ENCODE results near the gene PRUNE2.

The PRUNE2 gene

DNA sequence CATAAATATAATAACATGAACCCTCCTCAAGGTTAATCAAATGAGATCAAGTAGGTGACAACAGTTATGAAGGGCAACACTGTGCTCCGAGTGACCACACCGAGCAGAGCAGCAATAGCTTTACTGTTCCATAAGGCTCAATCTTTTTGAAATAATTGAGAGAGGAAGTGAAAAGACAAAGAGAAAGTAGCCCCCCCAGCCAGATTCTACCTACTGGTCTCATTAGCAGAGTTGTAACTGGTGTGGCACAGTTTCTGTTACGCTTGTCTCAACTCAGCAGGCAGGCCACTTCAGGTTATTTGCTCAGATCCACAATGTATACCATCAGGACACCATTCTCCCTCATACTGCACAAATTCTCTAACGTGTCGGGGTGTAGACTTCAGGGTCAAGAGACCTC lies 14.0 kb downstream of the PRUNE2 start:
- TF ChIP-seq, protein P1, sequence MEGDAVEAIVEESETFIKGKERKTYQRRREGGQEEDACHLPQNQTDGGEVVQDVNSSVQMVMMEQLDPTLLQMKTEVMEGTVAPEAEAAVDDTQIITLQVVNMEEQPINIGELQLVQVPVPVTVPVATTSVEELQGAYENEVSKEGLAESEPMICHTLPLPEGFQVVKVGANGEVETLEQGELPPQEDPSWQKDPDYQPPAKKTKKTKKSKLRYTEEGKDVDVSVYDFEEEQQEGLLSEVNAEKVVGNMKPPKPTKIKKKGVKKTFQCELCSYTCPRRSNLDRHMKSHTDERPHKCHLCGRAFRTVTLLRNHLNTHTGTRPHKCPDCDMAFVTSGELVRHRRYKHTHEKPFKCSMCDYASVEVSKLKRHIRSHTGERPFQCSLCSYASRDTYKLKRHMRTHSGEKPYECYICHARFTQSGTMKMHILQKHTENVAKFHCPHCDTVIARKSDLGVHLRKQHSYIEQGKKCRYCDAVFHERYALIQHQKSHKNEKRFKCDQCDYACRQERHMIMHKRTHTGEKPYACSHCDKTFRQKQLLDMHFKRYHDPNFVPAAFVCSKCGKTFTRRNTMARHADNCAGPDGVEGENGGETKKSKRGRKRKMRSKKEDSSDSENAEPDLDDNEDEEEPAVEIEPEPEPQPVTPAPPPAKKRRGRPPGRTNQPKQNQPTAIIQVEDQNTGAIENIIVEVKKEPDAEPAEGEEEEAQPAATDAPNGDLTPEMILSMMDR (IDR thresholded peaks at IDR 0.05) = no peak

DNA sequence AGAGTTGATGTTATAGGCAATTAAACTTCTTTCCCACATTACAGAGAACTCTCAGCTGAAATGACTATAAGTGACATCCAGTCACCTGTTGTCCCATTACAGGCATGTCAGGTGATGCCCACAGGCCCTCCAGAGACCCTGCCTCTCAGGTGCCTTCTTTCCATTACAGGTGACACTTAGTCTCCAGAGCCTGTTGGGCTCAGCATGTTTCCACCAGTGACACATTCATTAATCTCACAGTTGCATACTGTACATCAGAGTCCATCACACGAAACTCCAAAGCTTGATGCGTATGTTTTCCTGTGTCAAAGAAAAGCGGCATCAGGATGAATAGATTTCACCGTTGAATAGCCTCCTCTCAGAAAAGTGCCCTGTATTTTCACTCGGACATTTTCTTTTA lies 14.6 kb downstream of the PRUNE2 start:
- TF ChIP-seq, protein P1 (IDR thresholded peaks at IDR 0.05) = no peak

DNA sequence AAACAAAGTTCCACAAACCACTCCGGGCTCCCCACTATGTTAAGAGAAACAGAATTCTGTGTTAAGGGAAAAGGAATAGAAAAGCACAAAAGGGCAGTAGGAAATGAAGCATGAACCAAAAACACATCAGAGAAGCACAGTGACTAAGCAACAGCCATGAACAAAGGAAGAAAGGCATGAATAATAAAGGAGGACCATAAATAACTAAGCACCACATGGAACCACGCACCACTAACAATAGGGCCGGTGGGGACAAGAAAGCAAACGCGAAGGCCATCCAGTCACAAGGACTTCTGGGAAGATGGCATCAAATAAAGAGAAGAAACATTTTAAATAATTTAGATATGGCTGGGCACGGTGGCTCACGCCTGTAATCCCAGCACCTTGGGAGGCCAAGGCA lies 18.0 kb downstream of the PRUNE2 start:
- TF ChIP-seq, protein P1 (IDR thresholded peaks at IDR 0.05) = no peak

DNA sequence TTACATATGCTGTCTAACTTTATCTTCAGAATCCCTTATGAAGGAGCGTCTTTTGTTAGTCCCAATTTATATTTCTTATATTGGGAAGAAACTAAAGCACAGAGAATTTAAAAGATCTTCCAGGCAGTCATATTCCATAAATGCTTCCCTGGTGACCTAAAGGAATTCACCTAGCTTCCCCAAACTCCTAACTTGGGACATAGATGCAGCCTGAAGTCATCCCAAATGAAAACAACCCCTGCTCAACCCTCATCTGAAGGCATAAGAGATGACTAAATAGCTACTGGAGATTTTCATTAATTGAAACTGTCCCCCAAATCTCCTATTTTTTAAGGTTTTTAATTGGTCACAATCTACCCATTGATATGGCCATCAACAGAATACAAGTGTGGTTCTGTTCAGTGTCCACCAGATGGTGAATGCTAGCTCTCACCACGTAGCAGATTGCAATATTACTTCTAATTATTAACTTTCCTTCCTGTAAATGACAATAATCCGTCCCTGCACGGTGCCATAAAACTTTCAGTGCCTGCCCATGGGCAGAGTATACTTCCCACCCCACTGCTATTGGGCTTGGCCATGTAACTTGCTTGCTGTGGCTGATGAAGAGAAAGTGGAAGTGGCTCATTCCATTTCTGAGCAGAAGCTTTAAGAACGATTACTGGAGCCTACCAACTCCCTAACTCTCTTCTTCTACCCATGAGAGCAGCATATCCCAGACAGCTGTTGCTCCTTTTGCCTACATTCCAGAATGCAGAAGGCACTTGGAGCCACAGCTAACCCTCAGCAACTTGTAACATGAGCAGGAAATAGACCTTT lies 18.7 kb downstream of the PRUNE2 start:
- TF ChIP-seq, protein P1 (IDR thresholded peaks at IDR 0.05) = no peak

DNA sequence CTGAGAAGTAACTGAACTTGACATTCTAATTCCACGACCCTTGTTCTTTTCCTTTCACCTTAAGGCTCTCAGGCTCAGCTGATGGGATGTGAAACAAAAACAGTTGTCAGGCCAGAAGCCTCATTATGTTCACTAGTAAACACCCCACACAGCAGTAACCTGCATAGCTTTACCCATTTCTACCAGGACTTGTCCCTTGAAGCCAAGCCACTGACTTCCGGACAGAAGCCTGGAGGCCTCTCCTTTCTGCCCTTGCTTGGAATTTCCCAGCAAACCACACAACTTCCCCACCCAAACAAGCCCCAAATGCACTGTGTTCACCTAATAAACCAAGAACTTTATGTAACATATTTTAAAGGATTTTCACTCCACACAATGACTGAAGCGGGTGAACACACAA lies 19.6 kb downstream of the PRUNE2 start:
- TF ChIP-seq, protein P1 (IDR thresholded peaks at IDR 0.05) = no peak

DNA sequence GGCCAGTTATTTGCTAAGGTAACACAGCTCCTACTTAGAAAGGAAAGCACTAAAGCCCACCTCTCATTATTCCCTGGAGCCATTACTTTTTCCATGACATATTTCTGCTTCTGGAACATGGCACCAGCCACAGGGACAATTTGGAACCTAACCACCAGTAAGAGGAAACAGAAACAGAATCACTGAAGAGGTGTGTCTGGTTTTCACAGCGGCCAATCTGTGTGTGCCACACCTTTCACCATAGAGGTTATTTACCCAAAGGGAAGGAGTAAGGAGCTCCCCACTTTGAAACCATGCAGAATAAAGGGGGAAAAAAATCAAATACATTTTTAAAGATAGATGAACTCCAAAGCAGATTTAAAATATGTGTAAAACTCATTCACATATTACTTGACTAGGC lies 21.1 kb downstream of the PRUNE2 start:
- TF ChIP-seq, protein P1 (IDR thresholded peaks at IDR 0.05) = no peak

DNA sequence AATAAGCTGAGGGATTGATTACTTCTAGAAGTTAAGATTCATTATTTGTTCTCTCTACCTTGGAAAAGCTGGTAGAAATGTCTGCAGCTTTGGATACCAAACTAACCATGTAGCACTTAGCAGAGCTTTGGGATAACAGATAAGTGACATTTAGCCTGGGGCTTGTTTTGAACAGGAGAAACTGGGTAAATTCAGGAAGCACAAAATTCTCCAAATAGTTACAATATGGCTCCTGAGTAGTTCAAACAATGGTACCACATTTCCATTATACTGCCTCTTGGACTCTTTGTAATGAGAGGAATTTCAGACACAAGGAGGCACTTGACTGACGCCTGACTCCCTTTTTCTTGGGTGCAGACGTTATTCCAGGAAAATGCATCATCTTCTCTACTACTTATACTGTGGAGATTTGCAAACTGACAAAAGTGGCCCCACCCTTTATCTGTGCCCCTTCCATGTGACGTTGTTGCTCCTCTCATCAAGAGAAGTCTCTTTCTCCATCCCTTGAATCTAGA lies 22.5 kb downstream of the PRUNE2 start:
- TF ChIP-seq, protein P1 (IDR thresholded peaks at IDR 0.05) = no peak
